Immature natural killer cell (primary cell): ENCODE results near the gene PRMT9. TPM values are rescaled to one million over a fixed set of nuclear protein-coding genes. Genes with fewer than 3 reads are reported as not detected.

Experiments
- DNase-seq, 3 donors: peaks; one replicate each; pipeline ENCODE4 v3.0.0; 2022; ENCODE audit warnings: mixed read lengths in 1 of 3
- H3K27ac Mint-ChIP-seq, 6 donors: one replicate each; pipeline ENCODE4 v1.8.0; 2020; ENCODE audit warnings: mixed read lengths in 6 of 6, mild to moderate bottlenecking in 5 of 6, inconsistent platforms in 4 of 6, moderate library complexity in 3 of 6
- H3K27me3 Mint-ChIP-seq, 3 donors: one replicate each; pipeline ENCODE4 v1.8.0; 2020 to 2021; ENCODE audit warnings: low read depth in 3 of 3, mild to moderate bottlenecking in 3 of 3, mixed read lengths in 3 of 3, moderate library complexity in 3 of 3, inconsistent platforms in 1 of 3
- H3K36me3 Mint-ChIP-seq, 3 donors: one replicate each; pipeline ENCODE4 v1.8.0; 2020; ENCODE audit warnings: mixed read lengths in 3 of 3, inconsistent platforms in 2 of 3, mild to moderate bottlenecking in 2 of 3
- H3K4me1 Mint-ChIP-seq, 2 donors: one replicate each; pipeline ENCODE4 v1.8.0; 2020; ENCODE audit warnings: inconsistent platforms in 2 of 2, mild to moderate bottlenecking in 2 of 2, mixed read lengths in 2 of 2, moderate library complexity in 1 of 2
- H3K4me3 Mint-ChIP-seq, 5 donors: one replicate each; pipeline ENCODE4 v1.8.0; 2020; ENCODE audit warnings: mild to moderate bottlenecking in 5 of 5, mixed read lengths in 5 of 5, inconsistent platforms in 3 of 5, moderate library complexity in 3 of 5
- H3K9me3 Mint-ChIP-seq, 6 donors: one replicate each; pipeline ENCODE4 v1.8.0; 2020; ENCODE audit warnings: mild to moderate bottlenecking in 6 of 6, mixed read lengths in 6 of 6, inconsistent platforms in 4 of 6, moderate library complexity in 3 of 6
- polyA plus RNA-seq, 3 donors: library from polyadenylated mRNA; unstranded; fragments of 300-500 nt; fragmentation: Illumina TruSeq; gene quantifications; one replicate each; pipeline ENCODE4 v1.2.3, GENCODE V29; 2021

PRMT9 gene
- polyA plus RNA-seq, 3 donors from 2014 or later, result 0.41 to 4.4 (median 3.9) TPM

GRCh38 chr4:147594578-147594977 lies 89.4 kb downstream of the PRMT9 start:
- H3K36me3 Mint-ChIP-seq, result no peaks in the 10 kb centered on the region
- DNase-seq, result no peak
- H3K27me3 Mint-ChIP-seq, result peaks cover 3 to 5% (median 3%) of the 10 kb centered on the region in 3 donors
- no peaks in the 10 kb centered on the region for H3K4me1 Mint-ChIP-seq
- no peaks in the 10 kb centered on the region for H3K9me3 Mint-ChIP-seq
- H3K27ac Mint-ChIP-seq, result no peak overlapping the region
- H3K4me3 Mint-ChIP-seq, result no peak overlapping the region

DNA sequence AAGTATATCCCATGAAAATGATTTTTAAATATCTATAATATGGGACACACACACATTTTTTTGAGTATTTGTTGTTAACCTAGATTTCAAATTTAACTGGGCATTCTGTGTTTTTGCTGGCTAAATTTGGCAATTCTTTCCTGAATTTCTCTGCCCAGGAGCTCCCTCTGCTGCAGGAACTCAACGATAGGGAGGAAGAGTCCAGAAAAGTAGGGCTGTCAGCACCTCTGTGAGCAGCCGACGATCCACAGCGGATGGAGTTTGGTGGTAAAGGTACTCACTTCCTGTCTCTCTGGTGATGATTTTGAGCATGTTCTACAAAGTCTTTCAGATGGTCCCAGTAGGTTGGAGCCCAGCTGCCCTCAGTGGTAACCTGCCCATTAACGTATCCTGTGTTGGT lies 89.9 kb downstream of the PRMT9 start:
- Mint-ChIP-seq H3K36me3 (no peaks in the 10 kb centered on the region), H3K4me3 (no peak overlapping the region)

DNA sequence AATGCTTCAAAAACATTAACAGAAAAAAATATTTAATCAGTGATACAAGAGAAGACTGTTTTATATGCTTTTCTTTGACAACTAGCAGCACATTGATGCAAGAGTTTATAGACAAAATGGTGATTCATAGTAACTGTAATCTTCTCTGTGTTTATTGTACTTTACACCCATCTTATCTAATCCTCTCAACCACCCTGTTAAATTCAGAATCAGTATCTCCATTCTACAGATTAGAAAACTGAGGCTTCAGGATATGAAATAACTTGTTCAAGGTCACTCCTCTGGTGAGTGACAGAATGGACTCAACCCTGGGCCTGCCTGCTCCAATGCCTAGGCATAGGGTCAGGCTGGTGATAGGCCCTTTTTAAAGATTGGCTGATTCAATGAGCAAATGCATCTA lies 92.9 kb downstream of the PRMT9 start:
- no peak overlapping the region for H3K4me3 Mint-ChIP-seq
- no peak for DNase-seq
- no peaks in the 10 kb centered on the region for H3K9me3 Mint-ChIP-seq
- H3K27me3 Mint-ChIP-seq, result peaks cover 3 to 5% (median 4%) of the 10 kb centered on the region in 3 donors
- no peaks in the 10 kb centered on the region for H3K4me1 Mint-ChIP-seq
- no peak overlapping the region for H3K27ac Mint-ChIP-seq
- H3K36me3 Mint-ChIP-seq, result no peaks in the 10 kb centered on the region

More for the DNA sequence above, 89.9 kb downstream of the PRMT9 start:
- Mint-ChIP-seq H3K4me1 (no peaks in the 10 kb centered on the region), H3K9me3 (no peaks in the 10 kb centered on the region), H3K27ac (no peak overlapping the region), H3K27me3 (peaks cover 3 to 5% (median 3%) of the 10 kb centered on the region in 3 donors)
- DNase-seq, result no peak

GRCh38 chr4:147590249-147590920 lies 93.6 kb downstream of the PRMT9 start:
- no peaks in the 10 kb centered on the region for H3K4me1 Mint-ChIP-seq
- H3K27me3 Mint-ChIP-seq, result peaks cover 3 to 9% (median 4%) of the 10 kb centered on the region in 3 donors
- H3K27ac Mint-ChIP-seq, result no peak overlapping the region
- peaks cover 0 to 1% (median 0%) of the 10 kb centered on the region in 6 donors for H3K9me3 Mint-ChIP-seq
- H3K36me3 Mint-ChIP-seq, result no peaks in the 10 kb centered on the region
- no peak overlapping the region for H3K4me3 Mint-ChIP-seq
- DNase-seq, result peak; percentile 8 to 15 (median 9)

GRCh38 chr4:147589586-147589985 lies 94.4 kb downstream of the PRMT9 start:
- Mint-ChIP-seq H3K27me3 (peaks cover 3 to 11% (median 4%) of the 10 kb centered on the region in 3 donors), H3K4me3 (no peak overlapping the region), H3K9me3 (peaks cover 0 to 1% (median 0%) of the 10 kb centered on the region in 6 donors), H3K27ac (no peak overlapping the region), H3K36me3 (no peaks in the 10 kb centered on the region), H3K4me1 (no peaks in the 10 kb centered on the region)
- no peak for DNase-seq

Other genes starting within 250 kb of the PRMT9 start
- gene EDNRA, start 203.1 kb downstream of the PRMT9 start, polyA plus RNA-seq, result not detected
- gene TMEM184C, start 66.8 kb downstream of the PRMT9 start, polyA plus RNA-seq, result 10 to 100 TPM; 12.8 to 31.5 (median 21.6) TPM
- 10 to 100 TPM in 1 of 3 donors, 1 to 10 TPM in 2; 5.3 to 13.2 (median 7.0) TPM for gene ARHGAP10, start 47.9 kb upstream of the PRMT9 start, polyA plus RNA-seq